HCT116 (cell line): ENCODE measurements around the gene EHMT1. TPM values are rescaled to one million over a fixed set of nuclear protein-coding genes. Genes with fewer than 3 reads are reported as not detected.

Experiments
- ATAC-seq: fragments of 200-7000 bp; cut with Tn5 transposase; 2 replicates; pipeline ENCODE4 v1.9.1; 2020; ENCODE audit warnings: mild to moderate bottlenecking, moderate library complexity
- BruUV-seq: library from RNA; stranded (reverse); fragments of 400-500 nt; replicated peaks from 2 replicates; lab custom pipeline; 2021; lab: Mats Ljungman, UMichigan
- CTCF ChIA-PET: fragments of 300-600 bp; sonication (Branson Sonifier 250); formaldehyde crosslinking; loops from one replicate; lab custom pipeline; 2021; ENCODE audit warnings: antibody characterized with exemption; lab: Charles Lee
- POLR2A ChIA-PET: fragments of 300-600, 350-600 bp; sonication (Branson Sonifier 250); formaldehyde crosslinking; loops from one replicate; lab custom pipeline; 2021; ENCODE audit warnings: antibody characterized with exemption; lab: Charles Lee
- RAD21 ChIA-PET, 2 experiments: fragments of 300-600 bp; sonication (Branson Sonifier 250); formaldehyde crosslinking; loops; one replicate each; lab custom pipeline; 2023; ENCODE audit warnings: low total read pairs in 2 of 2; ENCODE audit not compliant: uncharacterized antibody in 2 of 2, unreplicated experiment in 2 of 2, low non-redundant PET in 1 of 2; lab: Charles Lee
- DNase-seq: peaks from one replicate; pipeline ENCODE4 v3.0.0-alpha.2; 2010; ENCODE audit warnings: low read depth, low spot score
- H2AFZ ChIP-seq: fragments of 200-600 bp; shearing (Covaris generic), sonication (generic); 2 replicates; pipeline ENCODE4 v1.6.1; 2017; ENCODE audit warnings: low read depth, mixed run types, mixed read lengths, antibody characterized with exemption, low read length; ENCODE audit not compliant: poor library complexity, severe bottlenecking
- H3K27ac ChIP-seq: 2 replicates; pipeline ENCODE4 v1.5.1; 2012; ENCODE audit warnings: low read depth, low read length
- H3K27me3 ChIP-seq: fragments of 200-600 bp; sonication (generic); 2 replicates; pipeline ENCODE4 v1.6.1; 2016; ENCODE audit warnings: mixed run types, low read length, mixed read lengths; ENCODE audit not compliant: insufficient read depth
- H3K36me3 ChIP-seq, 2 experiments: fragments of 200-500 bp in 1 of 2; fragments of 200-600 bp in 1 of 2; sonication (Bioruptor generic) in 1 of 2; sonication (generic) in 1 of 2; 2 replicates each; pipeline versions ENCODE4 v1.5.1 to v1.6.1; 2014 to 2016; ENCODE audit warnings: low read length in 2 of 2, inconsistent platforms in 1 of 2, mixed read lengths in 1 of 2, mixed run types in 1 of 2; ENCODE audit not compliant: insufficient read depth in 2 of 2, control insufficient read depth in 1 of 2
- H3K4me1 ChIP-seq, 2 experiments: fragments of 200-600 bp in 1 of 2; sonication (generic) in 1 of 2; 2 replicates each; pipeline versions ENCODE4 v1.5.1 to v1.6.1; 2012 to 2017; ENCODE audit warnings: low read length in 2 of 2, inconsistent platforms in 1 of 2, mild to moderate bottlenecking in 1 of 2, mixed read lengths in 1 of 2, mixed run types in 1 of 2, moderate library complexity in 1 of 2; ENCODE audit not compliant: insufficient read depth in 2 of 2, control insufficient read depth in 1 of 2
- H3K4me2 ChIP-seq: fragments of 200-600 bp; sonication (generic); 2 replicates; pipeline ENCODE4 v1.6.1; 2017; ENCODE audit warnings: mixed run types, low read length, mixed read lengths
- H3K4me3 ChIP-seq, 2 experiments: fragments of 200-600 bp in 1 of 2; sonication (generic) in 1 of 2; replicated peaks in 1 of 2; 2 replicates each; pipeline ENCODE4 v1.5.1; 2011 to 2016; ENCODE audit warnings: low read length in 2 of 2, control low read depth in 1 of 2, low read depth in 1 of 2, mild to moderate bottlenecking in 1 of 2, mixed read lengths in 1 of 2, mixed run types in 1 of 2
- H3K79me2 ChIP-seq: fragments of 200-600 bp; sonication (generic); 2 replicates; pipeline ENCODE4 v1.6.1; 2017; ENCODE audit warnings: mild to moderate bottlenecking, mixed run types, low read length, moderate library complexity, mixed read lengths; ENCODE audit not compliant: insufficient read depth
- H3K9ac ChIP-seq: fragments of 200-600 bp; sonication (generic); 2 replicates; pipeline ENCODE4 v1.6.1; 2016; ENCODE audit warnings: low read length, mixed read lengths
- H3K9me2 ChIP-seq: fragments of 200-600 bp; sonication (generic), shearing (Covaris generic); 2 replicates; pipeline ENCODE4 v1.6.1; 2017; ENCODE audit warnings: mixed run types, mild to moderate bottlenecking, moderate library complexity; ENCODE audit not compliant: insufficient read depth
- H3K9me3 ChIP-seq, 2 experiments: fragments of 200-500 bp in 1 of 2; fragments of 200-600 bp in 1 of 2; sonication (Bioruptor generic) in 1 of 2; sonication (generic) in 1 of 2; 2 replicates each; pipeline ENCODE4 v1.6.1; 2014 to 2017; ENCODE audit warnings: low read length in 2 of 2, mixed read lengths in 2 of 2, inconsistent platforms in 1 of 2, low read depth in 1 of 2, mild to moderate bottlenecking in 1 of 2, mixed run types in 1 of 2, moderate library complexity in 1 of 2; ENCODE audit not compliant: control insufficient read depth in 1 of 2, insufficient read depth in 1 of 2
- H4K20me1 ChIP-seq: fragments of 200-600 bp; sonication (generic), shearing (Covaris generic); 2 replicates; pipeline ENCODE4 v1.6.1; 2017; ENCODE audit warnings: mixed run types, mild to moderate bottlenecking, moderate library complexity; ENCODE audit not compliant: insufficient read depth
- EGR1 ChIP-seq: IDR thresholded peaks from 2 replicates; pipeline ENCODE4 v1.6.1; 2012; ENCODE audit warnings: low read depth
- ELF1 ChIP-seq: IDR thresholded peaks from 2 replicates; pipeline ENCODE4 v1.6.1; 2012; ENCODE audit warnings: low read depth, borderline replicate concordance
- JUND ChIP-seq: IDR thresholded peaks from 2 replicates; pipeline ENCODE4 v1.6.1; 2012
- POLR2A ChIP-seq: IDR thresholded peaks from 2 replicates; pipeline ENCODE4 v1.7.0; 2011; ENCODE audit warnings: borderline replicate concordance; ENCODE audit not compliant: insufficient read depth, insufficient read length; ENCODE audit errors: extremely low read depth
- RAD21 ChIP-seq: IDR thresholded peaks from 2 replicates; pipeline ENCODE4 v1.6.1; 2012; ENCODE audit warnings: low read depth, mild to moderate bottlenecking
- SIN3A ChIP-seq: IDR thresholded peaks from 2 replicates; pipeline ENCODE4 v1.6.1; 2012; ENCODE audit warnings: low read depth
- SP1 ChIP-seq: IDR thresholded peaks from 2 replicates; pipeline ENCODE4 v1.6.1; 2012; ENCODE audit warnings: low read depth
- SRF ChIP-seq: IDR thresholded peaks from 2 replicates; pipeline ENCODE4 v1.6.1; 2012; ENCODE audit warnings: low read depth
- ZFX ChIP-seq: fragments of 450-650 bp; IDR thresholded peaks from 2 replicates; pipeline ENCODE4 v1.6.1; 2017
- ZNF274 ChIP-seq: fragments of 200-500 bp; sonication (Bioruptor generic); IDR thresholded peaks from 2 replicates; pipeline ENCODE4 v1.6.1; 2014; ENCODE audit warnings: mild to moderate bottlenecking, low read depth, low read length, inconsistent platforms
- intact Hi-C: fragments of 100-400 bp; cut with micrococcal nuclease; formaldehyde crosslinking; loops from 2 replicates; pipeline ENCODE4 v1.10.0; 2022
- total RNA-seq: library from RNA; stranded (reverse); gene quantifications from one replicate; pipeline ENCODE4 v1.2.1, GENCODE V29; 2021; ENCODE audit not compliant: unreplicated experiment
- TF ChIP-seq, protein P1 (sequence below): IDR thresholded peaks from 2 replicates; pipeline ENCODE4 v1.6.1; 2012
- TF ChIP-seq, protein P2 (sequence below), 3 experiments: fragments of 200-600 bp in 1 of 3; sonication (generic) in 1 of 3; IDR thresholded peaks in 2 of 3; conservative IDR thresholded peaks in 1 of 3; 2 replicates each; pipeline ENCODE4 v1.5.1; 2012 to 2017; ENCODE audit warnings: low read depth in 2 of 3, low read length in 2 of 3, antibody characterized with exemption in 1 of 3, borderline replicate concordance in 1 of 3, control low read depth in 1 of 3, mild to moderate bottlenecking in 1 of 3, mixed read lengths in 1 of 3, mixed run types in 1 of 3, moderate library complexity in 1 of 3; ENCODE audit not compliant: insufficient read depth in 1 of 3
- TF ChIP-seq, protein P3 (sequence below): IDR thresholded peaks from 2 replicates; pipeline ENCODE4 v1.6.1; 2012
- TF ChIP-seq, protein P4 (sequence below): IDR thresholded peaks from 2 replicates; pipeline ENCODE4 v1.6.1; 2011; ENCODE audit warnings: mild to moderate bottlenecking, low read length, moderate library complexity; ENCODE audit not compliant: insufficient replicate concordance; ENCODE audit errors: extremely low read depth

EHMT1 gene
- total RNA-seq, 1 experiment from 2014 or later: 86.1 TPM

GRCh38 chr9:137827908-137828526 lies 209.2 kb downstream of the EHMT1 start:
- intact Hi-C loops: no loop called here
- Histone ChIP-seq H3K36me3 (peaks cover 2 to 23% of the 10 kb centered on the region in 2 experiments; a peak in 1 of 4 replicates), H3K27ac (no peak overlapping the region), H4K20me1 (no peaks in the 10 kb centered on the region; the same call in 1 of the 2 replicates), H2AFZ (no peak overlapping the region), H3K4me3 (no peak overlapping the region), H3K9me2 (no peaks in the 10 kb centered on the region), H3K4me2 (no peak overlapping the region), H3K9me3 (no peaks in the 10 kb centered on the region), H3K4me1 (no peaks in the 10 kb centered on the region), H3K79me2 (0 out of 2 replicates have a peak, but pooled peaks cover 4% of the 10 kb centered on the region), H3K9ac (no peak overlapping the region), H3K27me3 (no peaks in the 10 kb centered on the region)
- ChIA-PET POLR2A (no interaction called here), CTCF (no interaction called here), RAD21 (no interaction called here)
- TF ChIP-seq JUND: no peak
- TF ChIP-seq ZNF274: no peak
- TF ChIP-seq EGR1: no peak
- TF ChIP-seq, protein P1, sequence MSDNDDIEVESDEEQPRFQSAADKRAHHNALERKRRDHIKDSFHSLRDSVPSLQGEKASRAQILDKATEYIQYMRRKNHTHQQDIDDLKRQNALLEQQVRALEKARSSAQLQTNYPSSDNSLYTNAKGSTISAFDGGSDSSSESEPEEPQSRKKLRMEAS: no peak
- TF ChIP-seq ELF1: no peak
- TF ChIP-seq RAD21: no peak
- TF ChIP-seq, protein P2, sequence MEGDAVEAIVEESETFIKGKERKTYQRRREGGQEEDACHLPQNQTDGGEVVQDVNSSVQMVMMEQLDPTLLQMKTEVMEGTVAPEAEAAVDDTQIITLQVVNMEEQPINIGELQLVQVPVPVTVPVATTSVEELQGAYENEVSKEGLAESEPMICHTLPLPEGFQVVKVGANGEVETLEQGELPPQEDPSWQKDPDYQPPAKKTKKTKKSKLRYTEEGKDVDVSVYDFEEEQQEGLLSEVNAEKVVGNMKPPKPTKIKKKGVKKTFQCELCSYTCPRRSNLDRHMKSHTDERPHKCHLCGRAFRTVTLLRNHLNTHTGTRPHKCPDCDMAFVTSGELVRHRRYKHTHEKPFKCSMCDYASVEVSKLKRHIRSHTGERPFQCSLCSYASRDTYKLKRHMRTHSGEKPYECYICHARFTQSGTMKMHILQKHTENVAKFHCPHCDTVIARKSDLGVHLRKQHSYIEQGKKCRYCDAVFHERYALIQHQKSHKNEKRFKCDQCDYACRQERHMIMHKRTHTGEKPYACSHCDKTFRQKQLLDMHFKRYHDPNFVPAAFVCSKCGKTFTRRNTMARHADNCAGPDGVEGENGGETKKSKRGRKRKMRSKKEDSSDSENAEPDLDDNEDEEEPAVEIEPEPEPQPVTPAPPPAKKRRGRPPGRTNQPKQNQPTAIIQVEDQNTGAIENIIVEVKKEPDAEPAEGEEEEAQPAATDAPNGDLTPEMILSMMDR (IDR thresholded peaks at IDR 0.05 in 2 of 3, conservative IDR thresholded peaks at IDR 0.05 in 1 of 3; ENCODE audit: borderline replicate concordance in 1 of 3, insufficient read depth in 1 of 3, low read depth in 2 of 3, low read length in 2 of 3): no peak
- TF ChIP-seq SRF: no peak
- TF ChIP-seq SP1: no peak
- TF ChIP-seq, protein P3, sequence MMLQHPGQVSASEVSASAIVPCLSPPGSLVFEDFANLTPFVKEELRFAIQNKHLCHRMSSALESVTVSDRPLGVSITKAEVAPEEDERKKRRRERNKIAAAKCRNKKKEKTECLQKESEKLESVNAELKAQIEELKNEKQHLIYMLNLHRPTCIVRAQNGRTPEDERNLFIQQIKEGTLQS: no peak
- TF ChIP-seq, protein P4, sequence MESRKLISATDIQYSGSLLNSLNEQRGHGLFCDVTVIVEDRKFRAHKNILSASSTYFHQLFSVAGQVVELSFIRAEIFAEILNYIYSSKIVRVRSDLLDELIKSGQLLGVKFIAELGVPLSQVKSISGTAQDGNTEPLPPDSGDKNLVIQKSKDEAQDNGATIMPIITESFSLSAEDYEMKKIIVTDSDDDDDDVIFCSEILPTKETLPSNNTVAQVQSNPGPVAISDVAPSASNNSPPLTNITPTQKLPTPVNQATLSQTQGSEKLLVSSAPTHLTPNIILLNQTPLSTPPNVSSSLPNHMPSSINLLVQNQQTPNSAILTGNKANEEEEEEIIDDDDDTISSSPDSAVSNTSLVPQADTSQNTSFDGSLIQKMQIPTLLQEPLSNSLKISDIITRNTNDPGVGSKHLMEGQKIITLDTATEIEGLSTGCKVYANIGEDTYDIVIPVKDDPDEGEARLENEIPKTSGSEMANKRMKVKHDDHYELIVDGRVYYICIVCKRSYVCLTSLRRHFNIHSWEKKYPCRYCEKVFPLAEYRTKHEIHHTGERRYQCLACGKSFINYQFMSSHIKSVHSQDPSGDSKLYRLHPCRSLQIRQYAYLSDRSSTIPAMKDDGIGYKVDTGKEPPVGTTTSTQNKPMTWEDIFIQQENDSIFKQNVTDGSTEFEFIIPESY: no peak
- TF ChIP-seq ZFX: no peak
- TF ChIP-seq SIN3A: no peak
- TF ChIP-seq POLR2A: no peak
- BruUV-seq: no TSS peak
- ATAC-seq (no peak), DNase-seq (no peak)
